ENCODE measurements around the gene TRAFD1.
"Not testable (repeated sequence)": the region's sequence is repeated elsewhere in the genome, so short reads cannot be mapped to it uniquely, and the experiment has no call there.

Gene TRAFD1

DNA sequence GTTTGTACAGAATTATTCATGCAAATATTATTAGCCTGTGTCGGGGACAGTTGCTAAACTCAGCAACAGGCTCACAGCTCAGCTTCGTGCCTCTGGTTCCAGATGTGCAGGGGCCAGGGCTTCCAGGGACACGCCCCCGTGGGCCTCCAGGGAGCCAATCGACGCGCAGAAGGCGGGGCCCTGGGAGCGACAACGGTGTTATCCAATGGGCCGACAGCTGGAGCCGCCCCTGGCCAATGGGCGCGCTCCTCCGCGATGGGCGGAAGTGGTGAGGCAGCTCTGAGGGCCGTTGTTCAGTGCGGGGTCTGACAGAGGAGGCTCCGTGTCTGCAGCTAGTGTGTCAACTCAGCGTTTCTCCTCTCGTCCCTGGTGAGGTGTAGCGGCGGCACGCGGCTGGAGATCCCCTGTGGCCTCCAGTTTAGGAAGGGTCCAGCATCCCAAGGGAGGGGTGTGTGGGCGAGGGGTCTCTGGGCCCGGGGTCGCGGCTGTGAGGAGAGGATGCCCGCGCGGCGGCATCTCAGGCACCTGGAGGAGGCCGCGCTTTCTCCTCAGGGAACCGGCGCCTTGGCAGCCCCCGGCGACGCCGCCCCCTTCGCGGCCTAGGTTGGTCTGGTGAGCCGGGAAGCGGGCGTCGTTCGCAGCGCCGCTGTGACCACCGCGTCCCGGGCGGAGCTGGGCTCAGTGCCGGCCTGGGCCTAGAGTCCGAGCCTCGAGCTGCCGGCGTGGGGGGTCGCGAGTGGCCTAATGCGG is at the start of gene TRAFD1:
Gene TRAFD1, plus strand, starts transcription at position 311 of the 750 bp plus-strand sequence. CDS start 4,963 bp downstream, outside the sequence.
- peak; percentile 96 to 98 for DNase-seq (ENCODE audit: low read depth in 2 of 2)

DNA sequence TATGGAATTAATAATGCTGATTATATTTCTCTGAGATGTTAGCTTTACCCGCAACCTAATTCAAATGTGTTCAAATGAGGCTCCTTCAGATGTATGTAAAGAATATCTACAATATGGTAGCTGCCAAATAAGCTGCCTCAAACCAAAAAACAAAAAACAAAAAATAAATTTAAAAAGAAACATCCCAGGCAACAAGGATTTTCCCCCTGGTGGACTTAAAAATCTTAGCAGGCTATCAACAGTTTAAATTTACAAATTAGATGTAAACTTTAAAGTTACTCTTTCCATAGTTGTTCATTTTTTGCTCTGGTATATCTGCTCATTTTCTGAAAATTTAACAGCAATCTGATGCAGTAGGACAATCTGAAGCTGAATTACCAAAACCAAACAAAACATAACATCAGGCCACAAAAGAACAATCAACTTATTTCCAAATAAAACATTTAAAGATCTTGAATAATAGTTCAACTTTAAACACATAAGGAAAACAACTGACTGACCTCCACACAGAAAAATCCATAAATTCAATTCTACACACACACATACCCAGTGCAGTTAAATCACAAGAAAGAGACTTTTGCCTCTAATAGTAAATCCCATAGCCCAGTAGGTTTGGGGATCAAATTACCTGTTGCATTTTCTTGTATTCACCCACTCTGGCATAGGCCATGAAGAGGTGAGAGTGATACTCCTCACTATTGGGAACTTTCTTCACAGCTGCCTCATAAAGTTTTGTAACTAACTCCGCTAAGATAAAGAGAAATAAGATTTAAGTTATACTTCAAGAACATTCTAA is 38.1 kb upstream of the TRAFD1 start:
- no peak for DNase-seq (ENCODE audit: low read depth in 2 of 2)

DNA sequence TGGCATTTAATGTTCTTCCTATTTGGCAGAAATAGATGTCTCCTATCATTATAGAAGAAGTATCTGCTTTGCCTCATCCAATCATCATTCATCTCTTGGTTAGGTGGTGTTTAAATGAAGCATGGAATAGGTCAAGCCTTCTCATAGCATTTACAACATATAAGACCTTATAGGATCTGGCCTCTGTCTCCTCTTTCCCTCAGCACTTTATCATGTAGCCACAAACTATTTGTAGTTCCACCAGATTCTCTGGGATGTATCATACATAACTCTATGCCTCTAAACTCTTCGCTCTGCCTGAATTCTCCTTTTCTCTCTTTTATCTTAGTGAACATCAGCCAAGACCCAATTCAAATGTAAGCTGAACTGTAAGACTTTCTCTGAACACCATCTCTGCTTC is 37.5 kb upstream of the TRAFD1 start:
- DNase-seq (ENCODE audit: low read depth in 2 of 2): no peak

GRCh38 chr12:112091563-112091962 is 33.8 kb upstream of the TRAFD1 start:
- no peak for DNase-seq (ENCODE audit: low read depth in 2 of 2)

GRCh38 chr12:112096070-112096469 is 29.3 kb upstream of the TRAFD1 start:
- no peak for DNase-seq (ENCODE audit: low read depth in 2 of 2)

- no peak for DNase-seq (ENCODE audit: low read depth in 2 of 2)
These were observed 28.7 kb upstream of the TRAFD1 start for GRCh38 chr12:112096667-112097066.

DNA sequence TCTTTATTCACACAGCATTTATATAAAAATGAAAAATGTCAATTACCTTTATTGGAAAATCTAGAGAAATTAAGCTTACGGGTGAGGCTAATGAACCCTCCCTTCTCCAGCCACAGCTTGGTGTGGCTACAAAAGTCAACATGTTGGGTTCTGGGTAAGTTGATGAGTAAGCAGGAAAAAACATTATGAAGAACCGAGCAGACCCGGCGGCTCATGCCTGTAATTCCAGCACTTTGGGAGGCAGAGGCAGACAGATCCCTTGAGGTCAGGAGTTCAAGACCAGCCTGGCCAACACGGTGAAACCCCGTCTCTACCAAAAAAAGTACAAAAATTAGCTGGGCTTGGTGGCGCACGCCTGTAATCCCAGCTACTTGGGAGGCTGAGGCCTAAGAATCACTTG is 27.7 kb upstream of the TRAFD1 start:
- no peak for DNase-seq (ENCODE audit: low read depth in 2 of 2)

DNA sequence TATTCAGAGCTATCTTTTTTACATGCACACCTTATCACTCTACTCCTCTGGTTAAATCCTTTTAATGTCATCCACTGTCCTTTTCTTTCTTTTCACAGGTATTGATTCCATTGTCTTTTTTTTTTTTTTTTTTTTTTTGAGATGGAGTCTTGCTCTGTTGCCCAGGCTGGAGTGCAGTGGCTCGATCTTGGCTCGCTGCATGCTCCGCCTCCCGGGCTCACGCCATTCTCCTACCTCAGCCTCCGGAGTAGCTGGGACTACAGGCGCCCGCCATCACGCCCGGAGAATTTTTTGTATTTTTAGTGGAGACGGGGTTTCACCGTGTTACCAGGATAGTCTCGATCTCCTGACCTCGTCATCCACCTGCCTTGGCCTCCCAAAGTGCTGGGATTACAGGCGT is 24.9 kb upstream of the TRAFD1 start:
- not testable (repeated sequence) for DNase-seq (ENCODE audit: low read depth in 2 of 2)

GRCh38 chr12:112102127-112102526 is 23.2 kb upstream of the TRAFD1 start:
- DNase-seq (ENCODE audit: low read depth in 2 of 2): no peak

GRCh38 chr12:112102746-112103145 is 22.6 kb upstream of the TRAFD1 start:
- not testable (repeated sequence) for DNase-seq (ENCODE audit: low read depth in 2 of 2)

- DNase-seq (ENCODE audit: low read depth in 2 of 2): no peak
These were observed 21.4 kb upstream of the TRAFD1 start for GRCh38 chr12:112103758-112104503.

- DNase-seq (ENCODE audit: low read depth in 2 of 2): no peak
These were observed 19.5 kb upstream of the TRAFD1 start for GRCh38 chr12:112105891-112106290.

DNA sequence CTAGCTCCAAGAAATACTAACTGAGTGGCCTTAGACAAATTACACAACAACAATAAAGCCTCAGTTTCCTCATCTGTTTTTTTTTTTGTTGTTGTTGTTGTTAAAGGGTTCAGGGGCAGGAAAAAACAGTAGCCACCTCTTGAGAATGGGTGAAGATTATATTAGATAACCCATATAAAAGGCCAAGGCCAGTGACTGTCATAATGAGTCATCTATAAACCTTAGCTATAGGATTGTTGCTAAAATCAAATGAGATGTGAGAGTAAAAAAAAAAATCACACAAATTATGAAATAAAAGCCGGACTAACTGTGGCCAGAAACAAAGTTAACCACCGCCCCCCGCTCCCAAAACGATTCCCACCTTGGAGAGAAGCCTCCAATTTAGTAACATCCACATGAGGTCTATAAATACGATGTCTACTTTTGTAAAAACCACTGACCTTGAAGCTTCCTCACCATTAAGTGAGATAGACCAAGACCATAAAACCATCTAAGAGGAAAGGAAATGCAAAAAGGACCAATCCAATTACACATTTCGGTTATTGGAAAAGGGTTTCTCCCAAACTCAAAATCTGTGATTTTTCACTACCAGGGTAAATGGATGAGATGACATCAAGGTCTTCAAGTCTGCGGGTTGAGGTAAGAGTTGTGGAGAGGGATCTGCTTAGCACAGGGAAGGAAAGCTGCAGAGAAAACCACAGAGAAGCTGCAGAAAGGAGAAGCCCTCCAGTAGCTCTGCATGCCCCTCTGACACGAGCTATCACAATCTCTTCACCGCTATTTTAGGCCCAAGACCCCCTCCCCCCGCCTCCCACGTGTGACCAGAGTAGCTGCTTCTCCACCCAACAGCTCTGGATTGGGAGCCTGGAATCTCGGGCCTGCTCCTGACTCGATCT is 17.8 kb upstream of the TRAFD1 start:
- DNase-seq (ENCODE audit: low read depth in 2 of 2): no peak

GRCh38 chr12:112108202-112109079 is 16.9 kb upstream of the TRAFD1 start, which contains the start of gene NAA25:
Gene NAA25, minus strand, starts transcription at chr12:112108783. Its CDS starts 10 bp downstream, at chr12:112108773.
- peak; percentile 73 to 76 for DNase-seq (ENCODE audit: low read depth in 2 of 2)

DNA sequence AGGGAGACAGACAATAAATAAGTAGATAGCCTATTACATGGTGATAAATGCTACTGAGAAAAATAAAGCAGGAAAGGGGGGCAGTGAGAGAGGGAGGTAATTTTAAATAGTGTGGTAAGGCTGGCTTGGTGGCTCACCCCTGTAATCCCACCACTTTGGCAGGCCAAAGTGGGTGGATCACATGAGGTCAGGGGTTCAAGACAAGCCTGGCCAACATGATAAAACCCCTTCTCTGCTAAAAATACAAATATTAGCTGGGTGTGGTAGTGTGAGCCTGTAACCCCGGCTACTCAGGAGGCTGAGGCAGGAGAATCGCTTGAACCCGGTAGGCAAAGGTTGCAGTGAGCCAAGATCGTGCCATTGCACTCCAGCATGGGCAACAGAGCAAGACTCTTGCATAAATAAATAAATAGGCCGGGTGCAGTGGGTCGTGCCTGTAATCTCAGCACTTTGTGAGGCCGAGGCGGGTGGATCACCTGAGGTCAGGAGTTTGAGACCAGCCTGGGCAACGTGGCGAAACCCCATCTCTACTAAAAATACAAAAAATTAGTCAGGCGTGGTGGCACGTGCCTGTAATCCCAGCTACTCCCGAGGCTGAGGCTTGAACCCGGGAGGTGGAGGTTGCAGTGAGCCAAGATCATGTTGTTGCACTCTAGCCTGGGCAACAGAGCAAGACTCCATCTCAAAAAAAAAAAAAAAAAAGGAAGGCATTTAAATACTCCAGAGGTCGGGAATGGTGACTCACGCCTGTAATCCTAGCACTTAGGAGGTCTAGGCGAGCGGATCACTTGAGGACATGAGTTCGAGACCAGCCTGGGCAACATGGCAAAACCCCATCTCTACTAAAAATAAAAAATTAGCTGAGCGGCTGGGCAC is 14.3 kb upstream of the TRAFD1 start:
- not testable (repeated sequence) for DNase-seq (ENCODE audit: low read depth in 2 of 2)

DNA sequence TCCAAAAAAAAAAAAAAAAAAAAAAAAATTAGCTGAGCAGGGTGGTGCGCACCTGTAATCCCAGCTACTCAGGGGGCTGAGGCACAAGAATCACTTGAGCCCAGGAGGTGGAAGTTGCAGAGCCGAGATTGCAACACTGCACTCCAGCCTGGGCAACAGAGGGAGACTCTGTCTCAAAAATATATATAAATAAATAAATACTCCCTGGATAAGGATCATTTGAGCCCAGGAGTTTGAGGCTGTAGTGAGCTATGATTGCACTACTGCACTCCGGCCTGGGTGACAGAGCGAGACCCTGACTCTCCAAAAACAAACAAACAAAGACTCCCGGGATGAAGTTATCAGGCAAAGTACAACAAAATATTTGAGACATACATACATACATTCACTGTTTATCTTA is 13.4 kb upstream of the TRAFD1 start:
- no peak for DNase-seq (ENCODE audit: low read depth in 2 of 2)

DNA sequence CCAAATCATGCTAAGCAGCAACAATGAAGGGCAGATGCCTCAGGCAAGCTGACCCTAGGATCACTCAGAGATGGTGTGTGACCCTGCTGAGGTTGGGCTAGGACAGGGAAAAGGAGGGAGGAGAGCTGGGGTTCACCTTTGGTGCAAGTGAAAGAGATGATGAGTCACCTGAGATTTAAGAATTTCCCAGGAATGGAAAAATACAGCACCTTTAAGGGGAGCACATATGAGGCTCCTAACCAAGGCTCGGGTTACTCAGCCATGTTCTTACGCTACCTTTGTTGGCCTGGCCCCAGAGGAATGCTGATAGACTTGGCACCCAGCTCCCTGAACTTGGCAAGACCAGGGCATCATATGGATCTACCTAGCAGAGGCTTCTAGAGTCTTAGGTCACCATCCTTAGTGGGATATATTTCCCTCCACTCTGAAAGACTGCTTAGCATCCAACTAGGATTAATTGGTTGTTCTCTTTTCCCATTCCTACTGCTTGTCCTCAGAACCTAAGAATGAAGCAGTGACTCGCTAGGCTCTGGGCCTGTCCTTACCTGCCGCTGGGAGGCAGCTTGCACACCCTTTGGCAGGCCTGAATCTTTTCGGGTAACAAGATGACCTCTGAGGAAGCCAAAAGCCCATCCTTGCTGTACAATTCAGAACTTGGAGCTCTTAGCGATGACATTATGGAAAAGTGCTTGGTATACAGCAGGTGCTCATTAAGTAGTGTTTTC is 12.8 kb upstream of the TRAFD1 start:
- no peak for DNase-seq (ENCODE audit: low read depth in 2 of 2)

DNA sequence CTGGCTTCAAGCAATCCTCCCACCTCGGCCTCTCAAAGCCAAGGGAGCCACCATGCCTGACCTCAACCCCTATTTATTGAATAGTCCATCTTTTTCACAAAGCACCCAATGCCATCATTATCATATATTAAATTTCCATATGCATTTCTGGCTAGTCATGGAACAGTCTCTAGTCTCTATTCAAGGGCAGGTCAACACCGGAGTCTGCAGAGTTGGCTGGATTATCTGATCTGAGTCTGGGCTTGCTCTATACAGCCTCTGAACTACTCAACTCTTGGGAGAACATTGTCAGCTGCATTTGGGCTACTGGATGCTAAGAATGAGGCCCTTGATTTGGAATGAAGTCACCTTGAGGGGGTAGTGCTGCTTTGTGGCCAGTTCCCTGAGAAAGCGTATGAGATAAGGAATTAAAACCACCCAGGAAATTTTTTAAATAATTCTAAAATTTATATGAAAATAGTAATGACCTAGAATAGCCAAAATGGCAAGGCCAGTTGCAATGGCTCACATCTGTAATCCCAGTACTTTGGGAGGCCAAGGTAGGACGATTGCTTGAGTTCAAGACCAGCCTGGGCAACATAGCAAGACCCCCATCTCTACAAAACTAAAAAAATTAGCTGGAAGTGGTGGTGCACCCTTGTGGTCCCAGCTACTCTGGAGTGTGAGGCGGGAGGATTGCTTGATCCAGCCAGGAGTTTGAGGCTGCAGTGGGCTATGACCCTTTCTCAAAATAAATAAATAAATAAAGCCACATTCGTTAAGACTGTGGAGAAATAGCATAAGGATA is 9.9 kb upstream of the TRAFD1 start:
- no peak for DNase-seq (ENCODE audit: low read depth in 2 of 2)
